HepG2 (cell line): ENCODE data around the gene PRM2. TPM values are rescaled to one million over a fixed set of nuclear protein-coding genes. Genes with fewer than 3 reads are reported as not detected.

Experiments
- ELF3 ChIP-seq: IDR thresholded peaks from 2 replicates; pipeline ENCODE4 v1.6.1; 2016; ENCODE audit warnings: missing genetic modification reagents, missing compliant biosample characterization
- FOXJ3 ChIP-seq: sonication (generic); formaldehyde crosslinking; IDR thresholded peaks from 2 replicates; pipeline ENCODE4 v1.4.0; 2020; ENCODE audit warnings: missing genetic modification reagents, mild to moderate bottlenecking, borderline replicate concordance
- MIER3 ChIP-seq: IDR thresholded peaks from 2 replicates; pipeline ENCODE4 v1.6.1; 2016; ENCODE audit warnings: missing compliant biosample characterization, borderline replicate concordance
- MYNN ChIP-seq: sonication (generic); formaldehyde crosslinking; IDR thresholded peaks from 2 replicates; pipeline ENCODE4 v1.4.0; 2020; ENCODE audit warnings: mild to moderate bottlenecking, low read depth, missing genetic modification reagents
- NR2F1 ChIP-seq, 2 experiments: fragments of 450-650 bp in 1 of 2; formaldehyde crosslinking in 1 of 2; IDR thresholded peaks; 2 replicates each; pipeline versions ENCODE4 v1.5.0 to v1.6.1; 2016 to 2020; ENCODE audit warnings: mild to moderate bottlenecking in 1 of 2, missing compliant biosample characterization in 1 of 2, missing genetic modification reagents in 1 of 2, moderate library complexity in 1 of 2
- NR2F2 ChIP-seq: IDR thresholded peaks from 2 replicates; pipeline ENCODE4 v1.6.1; 2012; ENCODE audit warnings: low read depth, inconsistent platforms, borderline replicate concordance
- PHF8 ChIP-seq: sonication (generic); formaldehyde crosslinking; IDR thresholded peaks from 2 replicates; pipeline ENCODE4 v1.5.0; 2020; ENCODE audit warnings: missing genetic modification reagents
- PITX1 ChIP-seq: sonication (generic); formaldehyde crosslinking; IDR thresholded peaks from 2 replicates; pipeline ENCODE4 v1.5.1; 2020; ENCODE audit warnings: mild to moderate bottlenecking, missing genetic modification reagents
- RBFOX2 ChIP-seq: fragments of 200-400 bp; formaldehyde crosslinking; IDR thresholded peaks from 2 replicates; pipeline ENCODE4 v1.6.1; 2017; ENCODE audit warnings: low read depth, mild to moderate bottlenecking, low read length
- REXO4 ChIP-seq: sonication (generic); formaldehyde crosslinking; IDR thresholded peaks from 2 replicates; pipeline ENCODE4 v1.8.0; 2022; ENCODE audit warnings: missing genetic modification reagents, mild to moderate bottlenecking, borderline replicate concordance
- TAF15 ChIP-seq: fragments of 200-400 bp; formaldehyde crosslinking; IDR thresholded peaks from one replicate; pipeline ENCODE4 v1.6.1; 2018; ENCODE audit warnings: mild to moderate bottlenecking, low read depth, low read length; ENCODE audit not compliant: poor library complexity, severe bottlenecking
- ZFAT ChIP-seq: sonication (generic); formaldehyde crosslinking; conservative IDR thresholded peaks from 2 replicates; pipeline ENCODE4 v1.8.1; 2023; ENCODE audit warnings: missing genetic modification reagents, inconsistent platforms
- ZNF12 ChIP-seq: sonication (generic); formaldehyde crosslinking; IDR thresholded peaks from 2 replicates; pipeline ENCODE4 v1.5.0; 2020; ENCODE audit warnings: missing genetic modification reagents
- ZNF670 ChIP-seq: sonication (generic); formaldehyde crosslinking; IDR thresholded peaks from 2 replicates; pipeline ENCODE4 v1.8.0; 2022; ENCODE audit warnings: mild to moderate bottlenecking, missing genetic modification reagents, borderline replicate concordance
- polyA plus RNA-seq, 8 experiments: library from polyadenylated mRNA; depleted of rRNA in 3 of 8; stranded (reverse) in 7 of 8; unstranded in 1 of 8; fragments of >200 nt; fragmentation: Illumina TruSeq in 4 of 8; extraction: Trizol in 4 of 8; gene quantifications; 2 replicates each; pipeline versions ENCODE4 v1.2.1 to v1.2.3, GENCODE V29; 2011 to 2016; ENCODE audit warnings: low read depth in 4 of 8, missing spikeins in 1 of 8, mixed read lengths in 1 of 8; ENCODE audit not compliant: insufficient read depth in 1 of 8
- total RNA-seq, 5 experiments: library from RNA; depleted of rRNA; stranded (reverse); fragments of >200 nt; fragmentation: Illumina TruSeq; extraction: Trizol; gene quantifications; 2 replicates each; pipeline ENCODE4 v1.2.3, GENCODE V29; 2016; ENCODE audit warnings: low read depth in 1 of 5
- TF ChIP-seq, protein P1 (sequence below): sonication (generic); formaldehyde crosslinking; IDR thresholded peaks from 2 replicates; pipeline ENCODE4 v1.5.0; 2020; ENCODE audit warnings: missing genetic modification reagents
- TF ChIP-seq, protein P2 (sequence below): IDR thresholded peaks from 2 replicates; pipeline ENCODE4 v1.6.1; 2016; ENCODE audit warnings: low read depth, missing genetic modification reagents, missing compliant biosample characterization
- TF ChIP-seq, protein P3 (sequence below): sonication (generic); formaldehyde crosslinking; IDR thresholded peaks from 2 replicates; pipeline ENCODE4 v1.8.1; 2023; ENCODE audit warnings: mild to moderate bottlenecking, moderate library complexity, missing genetic modification reagents

The PRM2 gene
- total and polyA plus RNA-seq, 2 of the 13 experiments (the other 11 are each of a cell fraction or from before 2014, with no cell fraction given) = 0.54 TPM; not detected in 1

DNA sequence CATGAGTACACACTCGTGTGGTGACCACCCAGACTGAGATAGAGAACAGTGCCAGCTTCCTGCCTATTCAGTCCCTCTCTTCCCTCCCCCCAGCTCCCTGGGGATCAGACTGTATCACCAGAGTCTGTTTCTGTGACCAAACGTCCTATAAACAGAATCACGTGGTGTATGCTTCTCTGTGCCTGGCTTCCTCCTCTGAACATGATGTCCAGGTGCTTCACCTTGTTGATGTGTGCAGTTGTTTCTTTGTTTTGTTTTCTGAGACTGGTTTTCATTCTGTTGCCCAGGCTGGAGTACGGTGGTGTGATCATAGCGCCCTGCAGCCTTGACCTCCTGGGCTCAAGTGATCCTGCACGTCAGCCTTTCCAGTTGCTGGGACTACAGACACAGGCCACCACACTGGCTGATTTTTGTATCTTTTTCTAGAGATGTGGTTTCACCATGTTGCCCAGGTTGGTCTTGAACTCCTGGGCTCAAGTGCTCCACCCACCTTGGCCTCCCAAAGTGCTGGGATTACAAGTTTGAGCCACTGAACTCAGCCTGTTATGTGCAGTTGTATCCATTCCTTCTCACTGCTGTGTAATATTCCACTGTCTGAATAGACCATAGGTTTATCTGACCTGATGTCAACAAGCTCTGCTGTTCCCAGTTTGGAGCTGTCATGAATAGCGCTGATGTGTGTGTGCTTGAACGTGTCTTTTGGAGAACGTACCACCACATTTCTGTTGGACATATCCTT is 33.8 kb upstream of the PRM2 start (continued):
- TF ChIP-seq FOXJ3 (CRISPR knock-in tag) (0 out of 2 replicates have a peak, but pooled peaks have one; percentile 37), MYNN (CRISPR knock-in tag) (no peak), MIER3 (CRISPR knock-in tag) (peak; percentile 85; the same call in 1 of the 2 replicates), PITX1 (peak; percentile 76), ZFAT (no peak), NR2F2 (peak; percentile 87), TAF15 (no peak), RBFOX2 (no peak), PHF8 (peak; percentile 48; the same call in 1 of the 2 replicates), REXO4 (CRISPR knock-in tag) (no peak), ELF3 (CRISPR knock-in tag) (peak; percentile 98), ZNF670 (CRISPR knock-in tag) (peak; percentile 84; the same call in 1 of the 2 replicates), NR2F1 (CRISPR knock-in tag; IDR thresholded peaks at IDR 0.05) (peak; percentile 92 to 97), ZNF12 (CRISPR knock-in tag) (peak; percentile 15; the same call in 1 of the 2 replicates)
- TF ChIP-seq, protein P1, sequence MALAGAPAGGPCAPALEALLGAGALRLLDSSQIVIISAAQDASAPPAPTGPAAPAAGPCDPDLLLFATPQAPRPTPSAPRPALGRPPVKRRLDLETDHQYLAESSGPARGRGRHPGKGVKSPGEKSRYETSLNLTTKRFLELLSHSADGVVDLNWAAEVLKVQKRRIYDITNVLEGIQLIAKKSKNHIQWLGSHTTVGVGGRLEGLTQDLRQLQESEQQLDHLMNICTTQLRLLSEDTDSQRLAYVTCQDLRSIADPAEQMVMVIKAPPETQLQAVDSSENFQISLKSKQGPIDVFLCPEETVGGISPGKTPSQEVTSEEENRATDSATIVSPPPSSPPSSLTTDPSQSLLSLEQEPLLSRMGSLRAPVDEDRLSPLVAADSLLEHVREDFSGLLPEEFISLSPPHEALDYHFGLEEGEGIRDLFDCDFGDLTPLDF = no peak
- TF ChIP-seq, protein P2, sequence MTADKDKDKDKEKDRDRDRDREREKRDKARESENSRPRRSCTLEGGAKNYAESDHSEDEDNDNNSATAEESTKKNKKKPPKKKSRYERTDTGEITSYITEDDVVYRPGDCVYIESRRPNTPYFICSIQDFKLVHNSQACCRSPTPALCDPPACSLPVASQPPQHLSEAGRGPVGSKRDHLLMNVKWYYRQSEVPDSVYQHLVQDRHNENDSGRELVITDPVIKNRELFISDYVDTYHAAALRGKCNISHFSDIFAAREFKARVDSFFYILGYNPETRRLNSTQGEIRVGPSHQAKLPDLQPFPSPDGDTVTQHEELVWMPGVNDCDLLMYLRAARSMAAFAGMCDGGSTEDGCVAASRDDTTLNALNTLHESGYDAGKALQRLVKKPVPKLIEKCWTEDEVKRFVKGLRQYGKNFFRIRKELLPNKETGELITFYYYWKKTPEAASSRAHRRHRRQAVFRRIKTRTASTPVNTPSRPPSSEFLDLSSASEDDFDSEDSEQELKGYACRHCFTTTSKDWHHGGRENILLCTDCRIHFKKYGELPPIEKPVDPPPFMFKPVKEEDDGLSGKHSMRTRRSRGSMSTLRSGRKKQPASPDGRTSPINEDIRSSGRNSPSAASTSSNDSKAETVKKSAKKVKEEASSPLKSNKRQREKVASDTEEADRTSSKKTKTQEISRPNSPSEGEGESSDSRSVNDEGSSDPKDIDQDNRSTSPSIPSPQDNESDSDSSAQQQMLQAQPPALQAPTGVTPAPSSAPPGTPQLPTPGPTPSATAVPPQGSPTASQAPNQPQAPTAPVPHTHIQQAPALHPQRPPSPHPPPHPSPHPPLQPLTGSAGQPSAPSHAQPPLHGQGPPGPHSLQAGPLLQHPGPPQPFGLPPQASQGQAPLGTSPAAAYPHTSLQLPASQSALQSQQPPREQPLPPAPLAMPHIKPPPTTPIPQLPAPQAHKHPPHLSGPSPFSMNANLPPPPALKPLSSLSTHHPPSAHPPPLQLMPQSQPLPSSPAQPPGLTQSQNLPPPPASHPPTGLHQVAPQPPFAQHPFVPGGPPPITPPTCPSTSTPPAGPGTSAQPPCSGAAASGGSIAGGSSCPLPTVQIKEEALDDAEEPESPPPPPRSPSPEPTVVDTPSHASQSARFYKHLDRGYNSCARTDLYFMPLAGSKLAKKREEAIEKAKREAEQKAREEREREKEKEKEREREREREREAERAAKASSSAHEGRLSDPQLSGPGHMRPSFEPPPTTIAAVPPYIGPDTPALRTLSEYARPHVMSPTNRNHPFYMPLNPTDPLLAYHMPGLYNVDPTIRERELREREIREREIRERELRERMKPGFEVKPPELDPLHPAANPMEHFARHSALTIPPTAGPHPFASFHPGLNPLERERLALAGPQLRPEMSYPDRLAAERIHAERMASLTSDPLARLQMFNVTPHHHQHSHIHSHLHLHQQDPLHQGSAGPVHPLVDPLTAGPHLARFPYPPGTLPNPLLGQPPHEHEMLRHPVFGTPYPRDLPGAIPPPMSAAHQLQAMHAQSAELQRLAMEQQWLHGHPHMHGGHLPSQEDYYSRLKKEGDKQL (CRISPR knock-in tag) = no peak
- TF ChIP-seq, protein P3, sequence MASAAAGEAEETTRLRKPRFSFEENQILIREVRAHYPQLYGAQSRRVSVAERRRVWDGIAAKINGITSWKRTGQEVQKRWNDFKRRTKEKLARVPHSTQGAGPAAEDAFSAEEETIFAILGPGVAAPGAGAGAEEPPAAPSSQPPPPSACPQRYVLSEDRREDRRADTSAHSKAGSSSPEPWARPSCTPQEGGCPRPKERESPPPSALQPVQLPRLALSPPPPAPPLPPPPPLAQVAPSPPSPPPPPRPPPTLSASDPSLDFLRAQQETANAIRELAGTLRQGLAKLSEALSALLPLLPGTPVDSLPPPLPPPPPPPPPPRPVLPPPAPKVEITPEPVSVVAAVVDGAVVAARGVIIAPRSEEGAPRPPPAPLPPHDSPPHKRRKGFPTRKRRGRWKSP (CRISPR knock-in tag) = peak; percentile 61; the same call in 1 of the 2 replicates
